GM12864 (cell line): ENCODE results near the gene TAF1L.

Experiments used
- DNase-seq: peaks from one replicate; pipeline ENCODE4 v3.0.0-alpha.2; 2011; ENCODE audit warnings: low read depth
- H3K4me3 ChIP-seq: 2 replicates; pipeline ENCODE4 v1.5.1; 2011; ENCODE audit warnings: mild to moderate bottlenecking, low read depth, low read length, control low read depth
- CTCF ChIP-seq: IDR thresholded peaks from 2 replicates; pipeline ENCODE4 v1.5.1; 2011; ENCODE audit warnings: low read depth, mild to moderate bottlenecking, moderate library complexity, low read length, control low read depth, inconsistent platforms; ENCODE audit errors: missing control alignments

TAF1L gene

GRCh38 chr9:32590898-32591297 lies 44.6 kb downstream of the TAF1L start:
- no peak for TF ChIP-seq CTCF
- no peak overlapping the region for H3K4me3 ChIP-seq
- no peak for DNase-seq

GRCh38 chr9:32590476-32590875 lies 45.0 kb downstream of the TAF1L start:
- TF ChIP-seq CTCF, result no peak
- no peak for DNase-seq
- no peak overlapping the region for H3K4me3 ChIP-seq

GRCh38 chr9:32589083-32589723 lies 46.3 kb downstream of the TAF1L start:
- no peak for DNase-seq
- peak; percentile 47 for TF ChIP-seq CTCF
- no peak overlapping the region for H3K4me3 ChIP-seq

GRCh38 chr9:32587901-32588300 lies 47.6 kb downstream of the TAF1L start:
- TF ChIP-seq CTCF, result no peak
- no peak overlapping the region for H3K4me3 ChIP-seq
- DNase-seq, result no peak

GRCh38 chr9:32584784-32585183 lies 50.7 kb downstream of the TAF1L start:
- no peak overlapping the region for H3K4me3 ChIP-seq
- TF ChIP-seq CTCF, result no peak
- DNase-seq, result no peak

GRCh38 chr9:32581512-32582143 lies 53.8 kb downstream of the TAF1L start:
- TF ChIP-seq CTCF, result peak; percentile 66
- peak; percentile 41 for DNase-seq
- H3K4me3 ChIP-seq, result no peak overlapping the region
